Smooth muscle cell (in vitro differentiated cells): ENCODE measurements around the gene MPI. TPM values are rescaled to one million over a fixed set of nuclear protein-coding genes. Genes with fewer than 3 reads are reported as not detected.

Experiments
- DNase-seq: peaks from one replicate; lab custom pipeline; 2025; ENCODE audit not compliant: unreplicated experiment; lab: John Stamatoyannopoulos, UW
- H2AFZ ChIP-seq: fragments of 200-600 bp; sonication (generic); 2 replicates; pipeline ENCODE4 v1.6.0; 2016; ENCODE audit warnings: antibody characterized with exemption, low read depth, mild to moderate bottlenecking
- H3F3A ChIP-seq: fragments of 200-600 bp; sonication (generic); 2 replicates; pipeline ENCODE4 v1.6.0; 2017; ENCODE audit warnings: antibody characterized with exemption, low read depth
- H3K27ac ChIP-seq: fragments of 200-600 bp; sonication (generic); 2 replicates; pipeline ENCODE4 v1.5.1; 2016; ENCODE audit warnings: low read depth, mild to moderate bottlenecking
- H3K27me3 ChIP-seq: fragments of 200-600 bp; sonication (generic); 2 replicates; pipeline ENCODE4 v1.6.1; 2016; ENCODE audit warnings: low read depth, mild to moderate bottlenecking
- H3K36me3 ChIP-seq: fragments of 200-600 bp; sonication (generic); 2 replicates; pipeline ENCODE4 v1.5.1; 2016; ENCODE audit warnings: low read depth
- H3K4me1 ChIP-seq: fragments of 200-600 bp; sonication (generic); 2 replicates; pipeline ENCODE4 v1.5.1; 2016; ENCODE audit warnings: low read depth
- H3K4me2 ChIP-seq: fragments of 200-600 bp; sonication (generic); 2 replicates; pipeline ENCODE4 v1.6.0; 2016; ENCODE audit warnings: mild to moderate bottlenecking
- H3K4me3 ChIP-seq: fragments of 200-600 bp; sonication (generic); 2 replicates; pipeline ENCODE4 v1.5.1; 2016; ENCODE audit warnings: mild to moderate bottlenecking
- H3K79me2 ChIP-seq: fragments of 200-600 bp; sonication (generic); 2 replicates; pipeline ENCODE4 v1.6.0; 2016; ENCODE audit warnings: low read depth, mild to moderate bottlenecking
- H3K9ac ChIP-seq: fragments of 200-600 bp; sonication (generic); 2 replicates; pipeline ENCODE4 v1.6.0; 2016; ENCODE audit warnings: low read depth
- H3K9me3 ChIP-seq: fragments of 200-600 bp; sonication (generic); replicated peaks from 2 replicates; pipeline ENCODE4 v1.5.1; 2016; ENCODE audit warnings: low read depth
- H4K20me1 ChIP-seq: fragments of 200-600 bp; sonication (generic); 2 replicates; pipeline ENCODE4 v1.6.0; 2016; ENCODE audit warnings: low read depth
- CTCF ChIP-seq: fragments of 200-600 bp; sonication (generic); IDR thresholded peaks from 2 replicates; pipeline ENCODE4 v1.5.1; 2017; ENCODE audit warnings: borderline replicate concordance, mild to moderate bottlenecking, antibody characterized with exemption; ENCODE audit not compliant: insufficient read depth, poor library complexity, severe bottlenecking
- WGBS: methylation state at CpG from one replicate; pipeline ENCODE4 v1.1.7; 2016; ENCODE audit warnings: low lambda C conversion rate; 5-methylcytosine and 5-hydroxymethylcytosine counted together
- polyA plus RNA-seq: library from polyadenylated mRNA; unstranded; fragments of >200 nt; fragmentation: Nextera tagmentation; extraction: Ambion mirVana; gene quantifications from 2 replicates; pipeline ENCODE4 v1.2.1, GENCODE V29; 2016
- total RNA-seq: library from RNA; depleted of rRNA; stranded (reverse); fragments of >200 nt; gene quantifications from 2 replicates; pipeline ENCODE4 v1.2.3, GENCODE V29; 2014

Gene MPI
- total and polyA plus RNA-seq, 2 experiments from 2014 or later = 41.9 to 43.6 TPM

GRCh38 chr15:74842581-74843444 is 47.0 kb upstream of the MPI start, which contains the start of gene ULK3:
TSS of gene ULK3 (minus strand) at chr15:74843156. CDS start at chr15:74843105, 51 bp downstream.
- TF ChIP-seq CTCF = peak; percentile 61
- Histone ChIP-seq H3K79me2 (no peaks in the 10 kb centered on the region), H4K20me1 (no peaks in the 10 kb centered on the region), H2AFZ (peak within 1 kb of the TSS; percentile 98), H3K9me3 (no peaks in the 10 kb centered on the region), H3K36me3 (no peaks in the 10 kb centered on the region), H3K27ac (peak within 1 kb of the TSS; percentile 94), H3K4me3 (peak within 1 kb of the TSS; percentile 100), H3K4me2 (peak within 1 kb of the TSS; percentile 99), H3K27me3 (no peaks in the 10 kb centered on the region), H3K9ac (peak within 1 kb of the TSS; percentile 90), H3K4me1 (peaks cover 16% of the 10 kb centered on the region), H3F3A (peaks cover 4% of the 10 kb centered on the region)
- under 1% methylated on average over 65 of the region's 84 CpGs for WGBS
- peak; percentile 83 for DNase-seq

- TF ChIP-seq CTCF = no peak
- Histone ChIP-seq H3K4me1 (peaks cover 16% of the 10 kb centered on the region), H4K20me1 (no peaks in the 10 kb centered on the region), H3K4me3 (peak overlapping the region; percentile 100), H3K36me3 (no peaks in the 10 kb centered on the region), H3K9me3 (no peaks in the 10 kb centered on the region), H3K27me3 (no peaks in the 10 kb centered on the region), H3F3A (peaks cover 4% of the 10 kb centered on the region), H3K79me2 (no peaks in the 10 kb centered on the region), H3K4me2 (peak overlapping the region; percentile 99), H3K9ac (peak overlapping the region; percentile 90), H2AFZ (peak overlapping the region; percentile 35), H3K27ac (peak overlapping the region; percentile 94)
- WGBS = 15% methylated on average over 16 of the region's 18 CpGs
- DNase-seq = no peak
These were observed 46.4 kb upstream of the MPI start for GRCh38 chr15:74843445-74843828.

GRCh38 chr15:74843891-74844299 is 45.9 kb upstream of the MPI start:
- peaks cover 16% of the 10 kb centered on the region for H3K4me1 ChIP-seq
- TF ChIP-seq CTCF = no peak
- H3K9me3 ChIP-seq = no peaks in the 10 kb centered on the region
- no peaks in the 10 kb centered on the region for H3K79me2 ChIP-seq
- H4K20me1 ChIP-seq = no peaks in the 10 kb centered on the region
- H2AFZ ChIP-seq = no peak overlapping the region
- H3K27ac ChIP-seq = peak overlapping the region; percentile 94
- peak overlapping the region; percentile 100 for H3K4me3 ChIP-seq
- H3K36me3 ChIP-seq = no peaks in the 10 kb centered on the region
- no peaks in the 10 kb centered on the region for H3K27me3 ChIP-seq
- H3K4me2 ChIP-seq = peak overlapping the region; percentile 99
- peak overlapping the region; percentile 90 for H3K9ac ChIP-seq
- peaks cover 4% of the 10 kb centered on the region for H3F3A ChIP-seq
- WGBS = 64% methylated on average over 12 of the region's 12 CpGs
- no peak for DNase-seq
